Uterus (tissue), 4 donors: ENCODE results near the gene ITGB1. TPM values are rescaled to one million over a fixed set of nuclear protein-coding genes. Genes with fewer than 3 reads are reported as not detected.

Experiments
- DNase-seq, 2 donors: peaks; one replicate each; pipeline ENCODE4 v3.0.0-alpha.2; 2019 to 2020
- H3K27ac ChIP-seq, 2 donors: fragments of 200-600 bp; sonication (generic); 1 replicate in 1 of 2; 2 replicates in 1 of 2; pipeline ENCODE4 v1.5.1; 2016 to 2018
- H3K27me3 ChIP-seq, 2 donors: fragments of 200-600 bp; sonication (generic); one replicate each; pipeline ENCODE4 v1.5.1; 2018 to 2019; ENCODE audit warnings: control low read depth in 1 of 2
- H3K36me3 ChIP-seq, 2 donors: fragments of 200-600 bp; sonication (generic); one replicate each; pipeline ENCODE4 v1.5.1; 2019; ENCODE audit warnings: control low read depth in 1 of 2
- H3K4me1 ChIP-seq, 2 donors: fragments of 200-600 bp; sonication (generic); one replicate each; pipeline ENCODE4 v1.5.1; 2018 to 2019; ENCODE audit warnings: control low read depth in 1 of 2
- H3K4me3 ChIP-seq, 2 donors: fragments of 200-600 bp; sonication (generic); 1 replicate in 1 of 2; 2 replicates in 1 of 2; pipeline ENCODE4 v1.5.1; 2018 to 2019; ENCODE audit warnings: mild to moderate bottlenecking in 1 of 2
- H3K9me3 ChIP-seq, 2 donors: fragments of 200-600 bp; sonication (generic); one replicate each; pipeline ENCODE4 v1.5.1; 2019; ENCODE audit warnings: control low read depth in 1 of 2
- POLR2A ChIP-seq, 2 donors: fragments of 450-650 bp; IDR thresholded peaks; one replicate each; pipeline ENCODE4 v1.6.1; 2016; ENCODE audit warnings: antibody characterized with exemption in 2 of 2, mild to moderate bottlenecking in 1 of 2, moderate library complexity in 1 of 2
- intact Hi-C: fragments of 100-400 bp; cut with DNase I; formaldehyde crosslinking; loops from one replicate; pipeline ENCODE4 v1.15.1; 2023; ENCODE audit warnings: low total_unique reads
- total RNA-seq, 4 donors: library from RNA; depleted of rRNA in 3 of 4; stranded (reverse); fragments of >200 nt in 3 of 4; gene quantifications; one replicate each; pipeline versions ENCODE4 v1.1.0 to v1.2.4, GENCODE V29; 2014 to 2023
- TF ChIP-seq, protein P1 (sequence below), 4 experiments: fragments of 200-600 bp in 2 of 4; fragments of 450-650 bp in 2 of 4; sonication (generic) in 2 of 4; IDR thresholded peaks; one replicate each; pipeline ENCODE4 v1.5.1; 2016 to 2019; ENCODE audit warnings: antibody characterized with exemption in 4 of 4, mild to moderate bottlenecking in 2 of 4, moderate library complexity in 1 of 4
- donor health status: DM: yes; HTN: yes; CAD: no.

The ITGB1 gene
- total RNA-seq, 4 donors from 2014 or later = 484 to 1,046 (median 601) TPM

DNA sequence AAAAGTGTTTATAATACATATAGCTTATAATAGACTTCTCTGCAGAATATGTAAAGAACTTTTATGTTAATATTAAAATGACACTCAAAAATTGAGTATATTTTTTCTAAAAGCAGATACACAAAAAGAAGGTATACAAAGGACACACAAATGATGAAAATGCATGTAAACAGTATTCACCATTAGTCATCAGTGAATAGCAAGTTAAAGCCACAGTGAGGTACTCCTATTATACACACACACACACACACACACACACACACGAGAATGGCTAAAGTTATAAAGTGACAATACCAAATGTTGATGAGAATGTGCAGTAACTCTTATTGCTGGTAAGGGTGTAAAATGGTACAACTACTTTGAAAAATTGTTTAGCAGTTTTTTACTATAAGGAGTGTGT, 92.9 kb downstream of the ITGB1 start:
- no peak overlapping the region for H3K27ac ChIP-seq
- TF ChIP-seq, protein P1, sequence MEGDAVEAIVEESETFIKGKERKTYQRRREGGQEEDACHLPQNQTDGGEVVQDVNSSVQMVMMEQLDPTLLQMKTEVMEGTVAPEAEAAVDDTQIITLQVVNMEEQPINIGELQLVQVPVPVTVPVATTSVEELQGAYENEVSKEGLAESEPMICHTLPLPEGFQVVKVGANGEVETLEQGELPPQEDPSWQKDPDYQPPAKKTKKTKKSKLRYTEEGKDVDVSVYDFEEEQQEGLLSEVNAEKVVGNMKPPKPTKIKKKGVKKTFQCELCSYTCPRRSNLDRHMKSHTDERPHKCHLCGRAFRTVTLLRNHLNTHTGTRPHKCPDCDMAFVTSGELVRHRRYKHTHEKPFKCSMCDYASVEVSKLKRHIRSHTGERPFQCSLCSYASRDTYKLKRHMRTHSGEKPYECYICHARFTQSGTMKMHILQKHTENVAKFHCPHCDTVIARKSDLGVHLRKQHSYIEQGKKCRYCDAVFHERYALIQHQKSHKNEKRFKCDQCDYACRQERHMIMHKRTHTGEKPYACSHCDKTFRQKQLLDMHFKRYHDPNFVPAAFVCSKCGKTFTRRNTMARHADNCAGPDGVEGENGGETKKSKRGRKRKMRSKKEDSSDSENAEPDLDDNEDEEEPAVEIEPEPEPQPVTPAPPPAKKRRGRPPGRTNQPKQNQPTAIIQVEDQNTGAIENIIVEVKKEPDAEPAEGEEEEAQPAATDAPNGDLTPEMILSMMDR (IDR thresholded peaks at IDR 0.05) = no peak
- no peak for TF ChIP-seq POLR2A (IDR thresholded peaks at IDR 0.05)
- DNase-seq = no peak
- no peaks in the 10 kb centered on the region for H3K27me3 ChIP-seq
- H3K4me3 ChIP-seq = no peak overlapping the region
- intact Hi-C loops = no loop called here
- no peaks in the 10 kb centered on the region for H3K36me3 ChIP-seq
- H3K4me1 ChIP-seq = no peaks in the 10 kb centered on the region
- H3K9me3 ChIP-seq = no peaks in the 10 kb centered on the region

DNA sequence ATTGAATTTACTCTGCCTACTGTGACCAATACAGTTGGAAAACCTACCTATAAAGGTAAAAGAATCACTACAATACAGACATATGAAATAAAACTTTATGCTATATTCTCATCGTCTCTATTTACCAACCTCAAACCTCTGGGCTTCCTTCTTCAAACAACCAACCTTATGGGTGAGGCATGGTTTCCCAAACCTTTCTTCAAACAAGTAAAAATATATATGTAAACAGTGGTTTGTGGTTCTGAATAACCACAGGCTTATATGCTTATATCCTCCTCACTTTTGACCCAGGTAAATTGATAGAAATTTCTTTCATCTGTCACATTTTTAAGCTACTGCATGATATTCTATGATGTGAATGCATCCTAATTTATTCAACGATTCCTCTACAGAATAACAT, 103.6 kb downstream of the ITGB1 start:
- Histone ChIP-seq H3K27me3 (no peaks in the 10 kb centered on the region), H3K9me3 (no peaks in the 10 kb centered on the region), H3K4me1 (no peaks in the 10 kb centered on the region), H3K4me3 (no peak overlapping the region), H3K27ac (no peak overlapping the region), H3K36me3 (no peaks in the 10 kb centered on the region)
- no peak for TF ChIP-seq POLR2A (IDR thresholded peaks at IDR 0.05)
- intact Hi-C loops = no loop called here
- DNase-seq = no peak

DNA sequence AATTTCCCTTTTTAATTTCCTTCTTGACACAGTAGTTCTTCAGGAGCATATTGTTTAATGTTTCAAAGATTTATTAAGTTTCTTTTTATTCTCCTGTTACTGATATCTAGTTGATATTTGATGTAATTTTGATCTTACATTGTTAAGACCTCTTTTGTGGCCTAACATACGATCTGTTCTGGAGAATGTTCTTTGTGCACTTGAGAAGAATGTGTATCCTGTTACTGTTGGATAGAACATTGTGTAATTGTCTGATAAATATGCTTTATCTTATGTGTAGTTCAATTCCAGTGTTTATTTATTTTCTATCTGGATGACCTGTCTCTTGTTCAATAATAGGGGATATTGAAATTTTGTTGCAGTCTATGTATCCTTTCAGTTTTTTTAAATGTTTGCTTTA, 106.7 kb downstream of the ITGB1 start:
- Histone ChIP-seq H3K4me1 (no peaks in the 10 kb centered on the region), H3K4me3 (no peak overlapping the region), H3K27ac (no peak overlapping the region), H3K36me3 (no peaks in the 10 kb centered on the region), H3K27me3 (no peaks in the 10 kb centered on the region), H3K9me3 (no peaks in the 10 kb centered on the region)
- no peak for DNase-seq
- intact Hi-C loops = no loop called here
- TF ChIP-seq, protein P1 (IDR thresholded peaks at IDR 0.05) = no peak
- no peak for TF ChIP-seq POLR2A (IDR thresholded peaks at IDR 0.05)
